Osteoblast (primary cell): Measurements from ENCODE around the gene CD180. TPM values are rescaled to one million over a fixed set of nuclear protein-coding genes. Genes with fewer than 3 reads are reported as not detected.

ENCODE experiments used
- DNase-seq: peaks from one replicate; pipeline ENCODE4 v3.0.0; 2011; ENCODE audit warnings: low spot score, mixed read lengths; ENCODE audit not compliant: insufficient read length; ENCODE audit errors: missing footprints
- H2AFZ ChIP-seq: 2 replicates; pipeline ENCODE4 v1.6.0; 2011; ENCODE audit warnings: mild to moderate bottlenecking, low read length
- H3K27ac ChIP-seq: 2 replicates; pipeline ENCODE4 v1.5.1; 2011; ENCODE audit warnings: mild to moderate bottlenecking, low read depth, low read length, moderate library complexity
- H3K27me3 ChIP-seq: 2 replicates; pipeline ENCODE4 v1.6.0; 2012; ENCODE audit warnings: mild to moderate bottlenecking, control low read depth, inconsistent platforms, low read length, moderate library complexity; ENCODE audit not compliant: insufficient read depth
- H3K36me3 ChIP-seq: 2 replicates; pipeline ENCODE4 v1.5.1; 2011; ENCODE audit warnings: mild to moderate bottlenecking, low read length, control low read depth, moderate library complexity; ENCODE audit not compliant: insufficient read depth
- H3K4me1 ChIP-seq: 2 replicates; pipeline ENCODE4 v1.5.1; 2011; ENCODE audit warnings: mild to moderate bottlenecking, low read length, control low read depth, moderate library complexity; ENCODE audit not compliant: insufficient read depth
- H3K4me2 ChIP-seq: 2 replicates; pipeline ENCODE4 v1.6.0; 2011; ENCODE audit warnings: mild to moderate bottlenecking, low read length; ENCODE audit not compliant: insufficient read depth
- H3K4me3 ChIP-seq: fragments of 200-600 bp; sonication (generic); 3 replicates; pipeline ENCODE4 v1.5.1; 2012; ENCODE audit warnings: mild to moderate bottlenecking, low read length, inconsistent platforms; ENCODE audit not compliant: insufficient read depth
- H3K79me2 ChIP-seq: 2 replicates; pipeline ENCODE4 v1.6.0; 2012; ENCODE audit warnings: mild to moderate bottlenecking, low read length, control low read depth, inconsistent platforms; ENCODE audit not compliant: insufficient read depth
- H3K9me3 ChIP-seq: 2 replicates; pipeline ENCODE4 v1.5.1; 2011; ENCODE audit warnings: low read depth, low read length, control low read depth
- H4K20me1 ChIP-seq: 2 replicates; pipeline ENCODE4 v1.6.0; 2012; ENCODE audit warnings: mild to moderate bottlenecking, low read length, control low read depth; ENCODE audit not compliant: insufficient read depth
- total RNA-seq: library from RNA; depleted of rRNA; stranded (reverse); fragments of >200 nt; gene quantifications from 2 replicates; pipeline ENCODE4 v1.2.3, GENCODE V29; 2012
- TF ChIP-seq, protein P1 (sequence below): IDR thresholded peaks from 2 replicates; pipeline ENCODE4 v1.5.1; 2011; ENCODE audit warnings: mild to moderate bottlenecking, low read depth, low read length, moderate library complexity; ENCODE audit errors: extremely low read depth

CD180 gene
- total RNA-seq, 1 donor: not detected

DNA sequence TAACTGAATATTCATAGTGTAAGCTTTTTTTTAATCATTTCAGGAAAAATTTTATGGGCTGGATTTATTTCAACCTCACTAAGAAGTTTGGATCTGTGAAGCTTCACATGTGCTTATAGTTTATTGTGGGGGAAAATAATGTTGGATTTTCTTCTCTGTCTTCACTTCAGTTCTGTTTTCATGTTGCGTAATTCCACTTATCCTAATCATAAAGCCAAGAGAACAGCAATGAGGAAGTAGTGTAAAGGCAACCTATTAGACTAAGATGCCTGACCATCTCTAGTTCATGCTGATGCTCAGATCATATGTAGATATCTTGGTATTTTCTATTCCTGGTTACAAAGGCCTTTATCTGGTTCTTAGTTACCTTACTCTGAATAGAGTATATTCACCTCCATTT, 50.0 kb downstream of the CD180 start:
- H2AFZ ChIP-seq: no peak overlapping the region
- H3K27ac ChIP-seq: no peak overlapping the region
- no peaks in the 10 kb centered on the region for H3K4me1 ChIP-seq
- TF ChIP-seq, protein P1, sequence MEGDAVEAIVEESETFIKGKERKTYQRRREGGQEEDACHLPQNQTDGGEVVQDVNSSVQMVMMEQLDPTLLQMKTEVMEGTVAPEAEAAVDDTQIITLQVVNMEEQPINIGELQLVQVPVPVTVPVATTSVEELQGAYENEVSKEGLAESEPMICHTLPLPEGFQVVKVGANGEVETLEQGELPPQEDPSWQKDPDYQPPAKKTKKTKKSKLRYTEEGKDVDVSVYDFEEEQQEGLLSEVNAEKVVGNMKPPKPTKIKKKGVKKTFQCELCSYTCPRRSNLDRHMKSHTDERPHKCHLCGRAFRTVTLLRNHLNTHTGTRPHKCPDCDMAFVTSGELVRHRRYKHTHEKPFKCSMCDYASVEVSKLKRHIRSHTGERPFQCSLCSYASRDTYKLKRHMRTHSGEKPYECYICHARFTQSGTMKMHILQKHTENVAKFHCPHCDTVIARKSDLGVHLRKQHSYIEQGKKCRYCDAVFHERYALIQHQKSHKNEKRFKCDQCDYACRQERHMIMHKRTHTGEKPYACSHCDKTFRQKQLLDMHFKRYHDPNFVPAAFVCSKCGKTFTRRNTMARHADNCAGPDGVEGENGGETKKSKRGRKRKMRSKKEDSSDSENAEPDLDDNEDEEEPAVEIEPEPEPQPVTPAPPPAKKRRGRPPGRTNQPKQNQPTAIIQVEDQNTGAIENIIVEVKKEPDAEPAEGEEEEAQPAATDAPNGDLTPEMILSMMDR: no peak
- no peaks in the 10 kb centered on the region for H4K20me1 ChIP-seq
- H3K27me3 ChIP-seq: no peaks in the 10 kb centered on the region
- no peak overlapping the region for H3K4me2 ChIP-seq
- H3K4me3 ChIP-seq: no peak overlapping the region
- H3K79me2 ChIP-seq: no peaks in the 10 kb centered on the region
- peaks cover 13% of the 10 kb centered on the region for H3K36me3 ChIP-seq
- no peaks in the 10 kb centered on the region for H3K9me3 ChIP-seq
- DNase-seq: no peak

- H2AFZ ChIP-seq: no peak overlapping the region
- H3K79me2 ChIP-seq: no peaks in the 10 kb centered on the region
- no peak overlapping the region for H3K27ac ChIP-seq
- no peak for DNase-seq
- no peaks in the 10 kb centered on the region for H4K20me1 ChIP-seq
- TF ChIP-seq, protein P1: no peak
- H3K9me3 ChIP-seq: no peaks in the 10 kb centered on the region
- H3K4me2 ChIP-seq: no peak overlapping the region
- no peaks in the 10 kb centered on the region for H3K4me1 ChIP-seq
- H3K36me3 ChIP-seq: peaks cover 13% of the 10 kb centered on the region
- no peaks in the 10 kb centered on the region for H3K27me3 ChIP-seq
- H3K4me3 ChIP-seq: no peak overlapping the region
Measured at GRCh38 chr5:67144183-67144639, 52.4 kb downstream of the CD180 start.

DNA sequence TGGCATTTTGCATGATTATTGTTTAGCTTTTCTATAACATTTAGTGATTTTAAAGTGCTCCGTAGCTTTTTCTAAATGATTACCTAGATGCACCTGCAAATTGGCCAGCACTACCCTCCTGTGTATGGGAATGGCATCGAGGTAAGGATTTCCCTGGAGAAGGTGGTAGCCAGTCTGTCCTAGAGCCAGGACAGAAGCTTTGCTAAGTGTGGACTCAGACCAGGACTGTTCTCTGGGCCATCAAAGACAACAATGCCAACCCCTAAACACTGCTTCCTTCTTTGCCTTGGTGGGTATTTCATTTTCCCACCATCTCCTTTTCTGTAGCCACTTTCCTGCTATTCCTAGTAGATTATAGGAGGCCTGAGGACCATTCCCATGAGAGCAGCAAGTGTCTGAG, 53.0 kb downstream of the CD180 start:
- H3K27me3 ChIP-seq: no peaks in the 10 kb centered on the region
- H3K4me3 ChIP-seq: no peak overlapping the region
- no peaks in the 10 kb centered on the region for H4K20me1 ChIP-seq
- H3K4me1 ChIP-seq: no peaks in the 10 kb centered on the region
- H3K36me3 ChIP-seq: peaks cover 13% of the 10 kb centered on the region
- H3K4me2 ChIP-seq: no peak overlapping the region
- H2AFZ ChIP-seq: no peak overlapping the region
- H3K27ac ChIP-seq: no peak overlapping the region
- no peak for DNase-seq
- no peaks in the 10 kb centered on the region for H3K9me3 ChIP-seq
- no peaks in the 10 kb centered on the region for H3K79me2 ChIP-seq
- TF ChIP-seq, protein P1: no peak

DNA sequence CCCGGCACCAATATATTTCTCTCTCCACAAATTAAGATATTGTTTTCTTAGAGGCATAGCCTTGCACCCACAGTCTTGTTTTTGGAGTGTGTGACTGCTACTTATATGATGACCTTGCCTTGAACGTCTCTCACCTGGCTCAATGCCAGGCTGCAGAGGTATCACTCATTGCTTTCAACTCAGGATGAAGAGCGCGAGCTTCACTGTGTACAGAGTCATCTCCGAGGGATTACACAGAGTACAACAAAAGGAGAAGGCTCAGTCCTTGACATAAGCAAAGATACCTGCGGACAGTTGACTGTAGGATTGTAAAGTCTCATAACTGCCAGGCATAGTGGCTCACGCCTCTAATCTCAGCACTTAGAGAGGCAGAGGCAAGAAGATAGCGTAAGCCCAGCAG, 53.8 kb downstream of the CD180 start:
- Histone ChIP-seq H3K27me3 (no peaks in the 10 kb centered on the region), H4K20me1 (no peaks in the 10 kb centered on the region)
- TF ChIP-seq, protein P1: no peak

More for the DNA sequence above, 53.8 kb downstream of the CD180 start:
- H3K36me3 ChIP-seq: peaks cover 13% of the 10 kb centered on the region
- H3K4me2 ChIP-seq: no peak overlapping the region
- H2AFZ ChIP-seq: no peak overlapping the region
- no peak for DNase-seq
- no peaks in the 10 kb centered on the region for H3K79me2 ChIP-seq
- H3K9me3 ChIP-seq: no peaks in the 10 kb centered on the region
- no peak overlapping the region for H3K4me3 ChIP-seq
- H3K4me1 ChIP-seq: no peaks in the 10 kb centered on the region
- no peak overlapping the region for H3K27ac ChIP-seq
